ENCODE measurements around the gene CD300E. TPM values are rescaled to one million over a fixed set of nuclear protein-coding genes. Genes with fewer than 3 reads are reported as not detected.

The CD300E gene
- total RNA-seq: 10 to 100 TPM in 2 of 6 donors, 1 to 10 TPM in 4; 3.6 to 15.6 (median 6.7) TPM

- ATAC-seq (ENCODE audit: low FRiP score in 2 of 2) (peak in 1 of 2 donors; percentile 80), DNase-seq (no peak)
- Histone ChIP-seq H3K36me3 (no peaks in the 10 kb centered on the region), H3K4me1 (peaks cover 0 to 6% (median 0%) of the 10 kb centered on the region in 4 donors), H3K27me3 (no peaks in the 10 kb centered on the region), H3K4me3 (peak within 1 kb of the TSS in 1 of 4 donors; percentile 31), H3K27ac (peak within 1 kb of the TSS in 3 of 4 donors; percentile 24 to 41 (median 37)), H3K9me3 (peaks cover 0 to 6% (median 0%) of the 10 kb centered on the region in 4 donors)
- WGBS, 2 donors: 49 to 55% methylated on average over 5 of the region's 5 CpGs
- TF ChIP-seq POLR2A (IDR thresholded peaks at IDR 0.05): peak in 1 of 4 donors; percentile 26
- TF ChIP-seq EP300 (IDR thresholded peaks at IDR 0.05): no peak
- TF ChIP-seq CTCF (IDR thresholded peaks at IDR 0.05): no peak
- peak in 1 of 2 donors; percentile 27 for TF ChIP-seq POLR2AphosphoS5 (IDR thresholded peaks at IDR 0.05)
Measured at GRCh38 chr17:74623693-74624093, at the start of gene CD300E. Gene CD300E (minus strand): TSS chr17:74623738. CDS start chr17:74623621, 117 bp downstream.

GRCh38 chr17:74671031-74671771 lies 47.7 kb upstream of the CD300E start:
- DNase-seq (peak; percentile 83 to 94), ATAC-seq (ENCODE audit: low FRiP score in 2 of 2) (peak; percentile 93 to 97)
- no peaks in the 10 kb centered on the region for H3K36me3 ChIP-seq
- 17 to 29% methylated on average over 2 to 43 of the region's 57 CpGs for WGBS, 2 donors
- TF ChIP-seq EP300 (IDR thresholded peaks at IDR 0.05) (no peak), CTCF (IDR thresholded peaks at IDR 0.05) (peak in 1 of 6 experiments; percentile 9), POLR2AphosphoS5 (IDR thresholded peaks at IDR 0.05) (peak in 1 of 2 donors; percentile 45), POLR2A (IDR thresholded peaks at IDR 0.05) (no peak)
- H3K27me3 ChIP-seq: no peaks in the 10 kb centered on the region
- H3K27ac ChIP-seq: no peak overlapping the region
- H3K4me1 ChIP-seq: peaks cover 0 to 4% (median 0%) of the 10 kb centered on the region in 4 donors
- H3K4me3 ChIP-seq: no peak overlapping the region
- no peaks in the 10 kb centered on the region for H3K9me3 ChIP-seq

- ATAC-seq (ENCODE audit: low FRiP score in 2 of 2) (no peak), DNase-seq (no peak)
- no peaks in the 10 kb centered on the region for H3K36me3 ChIP-seq
- H3K4me1 ChIP-seq: peaks cover 0 to 4% (median 0%) of the 10 kb centered on the region in 4 donors
- no peak overlapping the region for H3K27ac ChIP-seq
- no peaks in the 10 kb centered on the region for H3K9me3 ChIP-seq
- no peaks in the 10 kb centered on the region for H3K27me3 ChIP-seq
- H3K4me3 ChIP-seq: no peak overlapping the region
- 80 to 83% methylated on average over 6 of the region's 6 CpGs for WGBS, 2 donors
- TF ChIP-seq POLR2AphosphoS5 (IDR thresholded peaks at IDR 0.05): no peak
Measured at GRCh38 chr17:74670329-74670728, 46.8 kb upstream of the CD300E start.

- Histone ChIP-seq H3K4me1 (no peaks in the 10 kb centered on the region), H3K9me3 (no peaks in the 10 kb centered on the region), H3K36me3 (no peaks in the 10 kb centered on the region), H3K27ac (no peak overlapping the region), H3K27me3 (no peaks in the 10 kb centered on the region), H3K4me3 (no peak overlapping the region)
- DNase-seq (no peak), ATAC-seq (ENCODE audit: low FRiP score in 2 of 2) (no peak)
- WGBS, 2 donors: 83 to 89% methylated on average over 3 of the region's 3 CpGs
- TF ChIP-seq EP300 (IDR thresholded peaks at IDR 0.05) (no peak), POLR2A (IDR thresholded peaks at IDR 0.05) (no peak), CTCF (IDR thresholded peaks at IDR 0.05) (no peak), POLR2AphosphoS5 (IDR thresholded peaks at IDR 0.05) (no peak)
Measured at GRCh38 chr17:74663561-74663960, 40.0 kb upstream of the CD300E start.

- TF ChIP-seq POLR2AphosphoS5 (IDR thresholded peaks at IDR 0.05) (no peak), CTCF (IDR thresholded peaks at IDR 0.05) (no peak), EP300 (IDR thresholded peaks at IDR 0.05) (no peak), POLR2A (IDR thresholded peaks at IDR 0.05) (no peak)
- 61 to 64% methylated on average over 4 of the region's 4 CpGs for WGBS, 2 donors
- H3K27ac ChIP-seq: no peak overlapping the region
- DNase-seq: no peak
- no peaks in the 10 kb centered on the region for H3K27me3 ChIP-seq
- no peaks in the 10 kb centered on the region for H3K9me3 ChIP-seq
- no peak for ATAC-seq (ENCODE audit: low FRiP score in 2 of 2)
- peaks cover 0 to 6% (median 2%) of the 10 kb centered on the region in 4 donors for H3K4me1 ChIP-seq
- no peaks in the 10 kb centered on the region for H3K36me3 ChIP-seq
- H3K4me3 ChIP-seq: no peak overlapping the region
Measured at GRCh38 chr17:74659889-74660288, 36.4 kb upstream of the CD300E start.

Data from upper lobe of left lung (tissue), 6 donors.